Measurements from ENCODE around the gene SORCS1. TPM values are rescaled to one million over a fixed set of nuclear protein-coding genes. Genes with fewer than 3 reads are reported as not detected.

SORCS1 gene
- total and polyA plus RNA-seq, 2 experiments from 2014 or later: 45.6 to 73.0 TPM

- DNase-seq (ENCODE audit: low read depth in 1 of 2, low spot score in 1 of 2): no peak
- Histone ChIP-seq H3K27ac (no peak overlapping the region), H3K4me3 (no peak overlapping the region), H3K36me3 (no peaks in the 10 kb centered on the region), H3K27me3 (no peaks in the 10 kb centered on the region), H3K4me1 (ENCODE audit: low read depth) (peaks cover 26% of the 10 kb centered on the region), H3K9me3 (ENCODE audit: low read depth) (no peaks in the 10 kb centered on the region)
- TF ChIP-seq, protein P1, sequence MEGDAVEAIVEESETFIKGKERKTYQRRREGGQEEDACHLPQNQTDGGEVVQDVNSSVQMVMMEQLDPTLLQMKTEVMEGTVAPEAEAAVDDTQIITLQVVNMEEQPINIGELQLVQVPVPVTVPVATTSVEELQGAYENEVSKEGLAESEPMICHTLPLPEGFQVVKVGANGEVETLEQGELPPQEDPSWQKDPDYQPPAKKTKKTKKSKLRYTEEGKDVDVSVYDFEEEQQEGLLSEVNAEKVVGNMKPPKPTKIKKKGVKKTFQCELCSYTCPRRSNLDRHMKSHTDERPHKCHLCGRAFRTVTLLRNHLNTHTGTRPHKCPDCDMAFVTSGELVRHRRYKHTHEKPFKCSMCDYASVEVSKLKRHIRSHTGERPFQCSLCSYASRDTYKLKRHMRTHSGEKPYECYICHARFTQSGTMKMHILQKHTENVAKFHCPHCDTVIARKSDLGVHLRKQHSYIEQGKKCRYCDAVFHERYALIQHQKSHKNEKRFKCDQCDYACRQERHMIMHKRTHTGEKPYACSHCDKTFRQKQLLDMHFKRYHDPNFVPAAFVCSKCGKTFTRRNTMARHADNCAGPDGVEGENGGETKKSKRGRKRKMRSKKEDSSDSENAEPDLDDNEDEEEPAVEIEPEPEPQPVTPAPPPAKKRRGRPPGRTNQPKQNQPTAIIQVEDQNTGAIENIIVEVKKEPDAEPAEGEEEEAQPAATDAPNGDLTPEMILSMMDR (IDR thresholded peaks at IDR 0.05; ENCODE audit: low read depth, low read length): no peak
Observed at GRCh38 chr10:106996510-106996909, 168.0 kb downstream of the SORCS1 start.

- Histone ChIP-seq H3K4me3 (no peak overlapping the region), H3K9me3 (ENCODE audit: low read depth) (no peaks in the 10 kb centered on the region), H3K27me3 (no peaks in the 10 kb centered on the region), H3K4me1 (ENCODE audit: low read depth) (peaks cover under 1% of the 10 kb centered on the region), H3K27ac (no peak overlapping the region), H3K36me3 (no peaks in the 10 kb centered on the region)
- TF ChIP-seq, protein P1 (IDR thresholded peaks at IDR 0.05; ENCODE audit: low read depth, low read length): no peak
- DNase-seq (ENCODE audit: low read depth in 1 of 2, low spot score in 1 of 2): no peak
Observed at GRCh38 chr10:106992055-106992454, 172.5 kb downstream of the SORCS1 start.

DNA sequence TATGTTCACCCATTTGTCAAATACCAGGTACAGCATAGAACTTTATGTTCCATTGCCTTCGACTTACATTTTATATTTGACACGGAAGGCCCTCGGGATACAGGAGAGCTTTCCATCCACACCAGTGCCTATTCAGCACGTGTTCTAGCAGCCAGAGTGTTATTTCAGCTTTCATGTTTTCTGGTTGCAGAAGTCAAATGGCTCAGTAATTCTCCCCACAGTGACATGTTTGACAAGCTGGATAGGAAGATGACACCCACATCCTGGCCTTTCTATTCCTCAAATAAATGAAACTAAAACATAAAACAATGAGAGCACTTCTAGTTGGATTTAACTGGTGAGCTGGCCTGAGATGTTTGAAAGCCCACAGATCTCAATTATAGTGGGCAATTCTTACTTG, 173.4 kb downstream of the SORCS1 start:
- TF ChIP-seq, protein P1 (IDR thresholded peaks at IDR 0.05; ENCODE audit: low read depth, low read length): no peak
- H3K4me1 ChIP-seq (ENCODE audit: low read depth): no peaks in the 10 kb centered on the region
- H3K36me3 ChIP-seq: no peaks in the 10 kb centered on the region
- no peak overlapping the region for H3K27ac ChIP-seq
- H3K27me3 ChIP-seq: no peaks in the 10 kb centered on the region
- no peaks in the 10 kb centered on the region for H3K9me3 ChIP-seq (ENCODE audit: low read depth)
- no peak overlapping the region for H3K4me3 ChIP-seq
- DNase-seq (ENCODE audit: low read depth in 1 of 2, low spot score in 1 of 2): no peak

- Histone ChIP-seq H3K4me1 (ENCODE audit: low read depth) (no peaks in the 10 kb centered on the region), H3K4me3 (no peak overlapping the region), H3K27me3 (no peaks in the 10 kb centered on the region), H3K27ac (no peak overlapping the region), H3K36me3 (no peaks in the 10 kb centered on the region), H3K9me3 (ENCODE audit: low read depth) (no peaks in the 10 kb centered on the region)
- TF ChIP-seq, protein P1 (IDR thresholded peaks at IDR 0.05; ENCODE audit: low read depth, low read length): no peak
- no peak for DNase-seq (ENCODE audit: low read depth in 1 of 2, low spot score in 1 of 2)
Observed at GRCh38 chr10:106987362-106987761, 177.1 kb downstream of the SORCS1 start.

DNA sequence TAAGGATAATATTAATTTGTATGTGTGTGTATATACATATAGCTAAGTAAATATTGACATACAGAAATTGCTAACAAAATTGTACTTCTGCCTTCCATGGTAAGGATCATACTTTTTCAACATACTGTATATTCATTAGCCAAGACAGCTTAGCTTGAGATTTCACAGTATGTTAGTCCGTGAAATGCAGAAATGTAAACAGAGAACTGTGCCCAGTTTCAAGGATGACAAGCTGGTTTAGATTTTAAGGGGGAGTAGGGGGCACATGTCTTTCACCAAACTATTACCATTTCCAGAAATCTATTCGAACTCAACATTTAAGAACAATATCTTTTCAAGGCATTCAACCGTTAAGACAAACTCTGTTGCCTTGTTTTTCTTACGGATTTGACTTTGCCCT, 182.2 kb downstream of the SORCS1 start:
- DNase-seq (ENCODE audit: low read depth in 1 of 2, low spot score in 1 of 2): no peak
- Histone ChIP-seq H3K4me1 (ENCODE audit: low read depth) (peaks cover 10% of the 10 kb centered on the region), H3K36me3 (no peaks in the 10 kb centered on the region), H3K27ac (no peak overlapping the region), H3K4me3 (no peak overlapping the region), H3K9me3 (ENCODE audit: low read depth) (no peaks in the 10 kb centered on the region), H3K27me3 (no peaks in the 10 kb centered on the region)
- TF ChIP-seq, protein P1 (IDR thresholded peaks at IDR 0.05; ENCODE audit: low read depth, low read length): no peak
